Measurements from ENCODE around the gene KRT78.

DNA sequence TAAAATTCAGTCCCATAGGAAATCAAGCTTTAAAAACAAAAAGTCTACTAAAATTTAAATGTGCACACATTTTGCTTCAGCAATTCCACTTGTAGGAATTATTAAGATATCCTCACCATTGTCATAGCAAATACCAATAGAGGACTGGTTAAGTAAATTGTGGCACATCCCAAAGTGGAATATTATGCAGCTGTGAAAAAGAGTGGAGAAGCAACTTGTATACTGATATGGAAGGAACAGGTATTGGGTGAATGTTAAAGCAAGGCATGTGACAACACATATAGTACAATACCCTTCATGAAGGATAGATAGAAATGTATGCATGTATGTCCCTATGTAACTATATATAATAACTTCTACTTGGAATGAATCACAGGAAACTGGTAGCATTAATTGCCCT lies 44.2 kb upstream of the KRT78 start:
- TF ChIP-seq, protein P1, sequence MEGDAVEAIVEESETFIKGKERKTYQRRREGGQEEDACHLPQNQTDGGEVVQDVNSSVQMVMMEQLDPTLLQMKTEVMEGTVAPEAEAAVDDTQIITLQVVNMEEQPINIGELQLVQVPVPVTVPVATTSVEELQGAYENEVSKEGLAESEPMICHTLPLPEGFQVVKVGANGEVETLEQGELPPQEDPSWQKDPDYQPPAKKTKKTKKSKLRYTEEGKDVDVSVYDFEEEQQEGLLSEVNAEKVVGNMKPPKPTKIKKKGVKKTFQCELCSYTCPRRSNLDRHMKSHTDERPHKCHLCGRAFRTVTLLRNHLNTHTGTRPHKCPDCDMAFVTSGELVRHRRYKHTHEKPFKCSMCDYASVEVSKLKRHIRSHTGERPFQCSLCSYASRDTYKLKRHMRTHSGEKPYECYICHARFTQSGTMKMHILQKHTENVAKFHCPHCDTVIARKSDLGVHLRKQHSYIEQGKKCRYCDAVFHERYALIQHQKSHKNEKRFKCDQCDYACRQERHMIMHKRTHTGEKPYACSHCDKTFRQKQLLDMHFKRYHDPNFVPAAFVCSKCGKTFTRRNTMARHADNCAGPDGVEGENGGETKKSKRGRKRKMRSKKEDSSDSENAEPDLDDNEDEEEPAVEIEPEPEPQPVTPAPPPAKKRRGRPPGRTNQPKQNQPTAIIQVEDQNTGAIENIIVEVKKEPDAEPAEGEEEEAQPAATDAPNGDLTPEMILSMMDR (IDR thresholded peaks at IDR 0.05): no peak
- TF ChIP-seq POLR2A (IDR thresholded peaks at IDR 0.05): no peak

All from testis (tissue), 2 donors.